Raji (cell line): ENCODE results near the gene MIEF1.

Experiments
- POLR2A ChIP-seq: IDR thresholded peaks from 2 replicates; pipeline ENCODE4 v1.6.1; 2011; ENCODE audit warnings: low read depth, low read length, control low read depth; ENCODE audit not compliant: insufficient read depth

The MIEF1 gene

DNA sequence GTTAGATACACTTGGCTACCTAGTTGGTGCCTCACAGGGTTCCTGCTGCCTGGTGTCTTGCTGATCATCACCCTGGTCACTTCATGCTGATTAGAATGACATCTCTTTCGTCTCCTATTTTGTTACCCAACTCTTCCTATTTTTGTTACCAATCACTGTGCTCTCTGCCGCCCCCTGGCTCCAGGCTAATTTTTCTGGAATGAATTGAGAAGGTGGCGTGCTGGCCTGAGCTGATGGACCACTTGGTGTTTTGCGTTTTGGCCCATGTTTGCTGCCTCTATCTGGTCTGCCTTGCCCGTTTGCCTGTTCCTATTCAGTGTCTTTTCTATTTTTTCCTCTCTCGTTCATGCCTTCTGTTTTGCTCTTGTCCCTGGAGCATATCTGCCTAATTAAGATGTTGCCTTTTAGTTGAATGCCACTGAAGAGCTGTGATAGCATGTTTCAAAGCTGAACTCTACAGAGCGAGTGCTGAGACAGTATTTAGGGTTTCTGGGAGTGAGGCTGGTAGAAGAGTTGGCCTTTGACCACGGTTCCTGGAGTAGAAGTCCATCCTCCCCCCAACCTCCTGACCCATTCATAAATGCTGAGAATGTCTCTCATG lies 12.4 kb downstream of the MIEF1 start:
- no peak for TF ChIP-seq POLR2A

GRCh38 chr22:39515266-39516050 lies 13.4 kb downstream of the MIEF1 start:
- no peak for TF ChIP-seq POLR2A

DNA sequence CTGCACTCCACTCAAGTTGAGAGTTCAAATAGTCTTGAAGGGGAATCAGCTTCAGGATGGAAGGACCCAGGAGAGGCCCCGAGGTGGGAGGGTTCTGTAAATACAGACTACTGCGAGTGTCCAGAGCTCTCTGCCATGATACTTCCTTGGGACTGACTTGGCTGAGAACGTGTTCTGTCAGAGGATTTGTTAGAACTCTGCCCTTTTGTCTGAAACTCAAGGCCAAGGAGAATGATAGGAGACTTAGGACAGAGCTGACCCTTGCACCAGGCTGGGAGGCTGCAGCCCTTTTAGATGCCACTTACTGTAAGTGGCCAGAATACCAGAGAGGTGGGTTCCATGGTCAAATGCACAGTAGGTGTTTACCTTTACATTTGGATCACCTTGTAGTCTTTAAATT lies 15.4 kb downstream of the MIEF1 start:
- no peak for TF ChIP-seq POLR2A

GRCh38 chr22:39518144-39518786 lies 16.2 kb downstream of the MIEF1 start:
- TF ChIP-seq POLR2A = peak; percentile 4; the same call in 1 of the 2 replicates

- TF ChIP-seq POLR2A = 0 out of 2 replicates have a peak, but pooled peaks have one; percentile 2
These were observed 17.0 kb downstream of the MIEF1 start for GRCh38 chr22:39518996-39519680.

DNA sequence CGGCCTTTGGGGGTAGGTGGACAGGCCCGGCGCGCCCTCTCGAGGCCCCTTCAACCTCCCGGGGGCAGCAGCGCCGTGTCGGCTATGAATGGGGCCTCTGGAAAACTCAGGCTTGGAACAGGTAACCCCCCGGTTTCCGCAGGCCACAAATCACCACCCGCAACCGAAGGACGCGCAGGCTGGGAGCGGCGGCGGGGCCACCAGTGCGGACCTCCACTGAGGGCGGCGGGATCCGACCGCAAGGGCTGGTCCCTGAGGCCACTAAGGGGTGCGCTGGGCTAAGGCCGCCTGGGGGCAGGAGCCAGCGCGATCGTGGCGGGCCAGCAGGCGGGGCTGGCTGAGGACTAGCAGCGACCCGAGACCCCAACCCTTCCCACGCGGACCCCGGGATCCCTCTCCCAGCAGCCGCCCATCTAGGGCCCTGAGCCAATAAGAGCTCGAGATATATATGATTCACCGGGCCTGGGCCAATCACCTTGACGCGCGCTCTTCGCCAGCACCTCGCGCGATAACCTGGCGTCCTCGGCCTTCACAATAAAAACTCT lies 17.7 kb downstream of the MIEF1 start:
- peak; percentile 61 for TF ChIP-seq POLR2A

- TF ChIP-seq POLR2A = peak; percentile 96
These were observed 18.4 kb downstream of the MIEF1 start, which contains the start of gene ATF4 for GRCh38 chr22:39520226-39521105. Gene ATF4 (plus strand): TSS chr22:39520562. CDS start chr22:39521446, 884 bp downstream.

GRCh38 chr22:39522567-39523300 lies 20.6 kb downstream of the MIEF1 start:
- peak; percentile 49; the same call in 1 of the 2 replicates for TF ChIP-seq POLR2A

- peak; percentile 47; the same call in 1 of the 2 replicates for TF ChIP-seq POLR2A
These were observed 22.1 kb downstream of the MIEF1 start for GRCh38 chr22:39524089-39524752.

DNA sequence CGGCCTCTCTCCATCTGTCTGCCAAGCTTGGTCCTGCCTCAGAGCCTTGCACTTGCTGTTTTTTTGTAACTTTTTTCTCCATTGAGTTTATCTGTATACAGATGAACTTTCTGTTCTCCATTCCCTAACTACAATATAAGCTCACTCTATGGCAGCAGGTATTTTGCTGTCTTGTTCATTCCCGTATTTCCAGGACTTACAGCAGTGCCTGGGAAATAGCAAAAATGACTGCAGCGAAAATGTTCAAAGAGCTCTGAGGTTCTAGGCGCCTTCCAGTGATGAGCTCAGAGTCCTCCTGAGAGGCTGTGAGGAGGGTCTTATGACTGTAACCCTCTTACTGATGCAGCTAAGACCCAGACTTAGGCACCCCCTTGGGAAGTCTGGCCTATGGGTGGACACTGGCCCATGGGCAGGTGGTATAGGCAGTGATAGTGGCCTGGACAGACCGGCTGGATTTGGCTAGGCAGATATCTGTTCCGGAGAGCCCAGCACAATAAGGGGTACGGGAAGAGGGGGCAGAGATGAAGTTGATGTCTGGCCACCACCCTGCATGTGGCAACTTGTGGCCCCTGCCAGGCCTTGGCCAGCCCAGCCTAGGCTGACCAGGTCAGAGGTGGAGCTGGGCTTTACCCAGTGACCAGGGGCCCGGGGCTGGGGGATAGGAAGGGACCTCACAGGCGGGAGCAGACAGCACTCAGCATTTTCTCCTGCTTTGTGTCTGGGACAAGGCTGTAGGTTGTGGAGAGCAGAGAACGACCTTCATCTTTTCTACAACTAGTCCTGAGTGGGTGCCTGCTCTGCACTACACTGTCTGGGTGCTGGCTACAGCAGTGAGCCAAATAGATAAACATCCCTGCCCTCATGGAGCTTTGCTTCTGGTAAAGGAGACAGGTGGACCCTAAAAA lies 22.9 kb downstream of the MIEF1 start:
- TF ChIP-seq POLR2A = 0 out of 2 replicates have a peak, but pooled peaks have one; percentile 28

DNA sequence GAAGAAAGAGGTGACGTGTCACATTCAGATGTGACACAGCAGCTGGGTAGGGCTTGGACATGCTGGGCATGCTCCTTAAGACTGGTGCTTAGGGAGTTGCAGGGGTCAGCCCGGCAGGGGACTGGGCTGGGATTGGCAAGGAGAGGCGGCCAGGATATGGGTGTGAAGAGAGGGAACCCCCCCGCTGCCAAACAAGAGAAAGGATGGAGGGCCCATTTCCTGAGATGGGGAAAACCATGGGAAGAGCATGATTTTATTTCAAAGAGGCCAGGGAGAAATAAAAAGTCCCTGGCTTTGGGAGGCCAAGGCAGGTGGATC lies 23.5 kb downstream of the MIEF1 start:
- no peak for TF ChIP-seq POLR2A

- TF ChIP-seq POLR2A = 0 out of 2 replicates have a peak, but pooled peaks have one; percentile 32
These were observed 24.7 kb downstream of the MIEF1 start for GRCh38 chr22:39526736-39527171.

GRCh38 chr22:39527481-39527961 lies 25.4 kb downstream of the MIEF1 start:
- no peak; the same call in 1 of the 2 replicates for TF ChIP-seq POLR2A
